ENCODE data around the gene SPOCK1. TPM values are rescaled to one million over a fixed set of nuclear protein-coding genes. Genes with fewer than 3 reads are reported as not detected.

Gene SPOCK1
- total and polyA plus RNA-seq, 2 experiments from 2014 or later: 5.6 to 10.1 TPM

- no peaks in the 10 kb centered on the region for H3K9me2 ChIP-seq (replicated peaks; ENCODE audit: insufficient read depth)
- H3K27ac ChIP-seq: no peak overlapping the region
- peaks cover 4% of the 10 kb centered on the region for H3K27me3 ChIP-seq
- no peak for TF ChIP-seq EZH2phosphoT487 (IDR thresholded peaks at IDR 0.05; ENCODE audit: low read depth, severe bottlenecking, unreplicated experiment)
- no peak for TF ChIP-seq EZH2 (IDR thresholded peaks at IDR 0.05; ENCODE audit: borderline replicate concordance)
- no peak for TF ChIP-seq CTCF (IDR thresholded peaks at IDR 0.05; ENCODE audit: poor library complexity)
- no peaks in the 10 kb centered on the region for H3K9me3 ChIP-seq (ENCODE audit: low read depth)
- WGBS (ENCODE audit: low lambda C conversion rate, missing lambda C conversion rate): 91% methylated on average over 1 of the region's 1 CpG
- no peaks in the 10 kb centered on the region for H4K20me1 ChIP-seq (ENCODE audit: insufficient read depth, poor library complexity, severe bottlenecking)
- no peaks in the 10 kb centered on the region for H3K36me3 ChIP-seq (replicated peaks; ENCODE audit: insufficient read depth, low read depth)
- no peak overlapping the region for H3K4me3 ChIP-seq
- H2AFZ ChIP-seq: no peak overlapping the region
- H3K4me2 ChIP-seq: no peak overlapping the region
- no peak for DNase-seq (ENCODE audit: low spot score)
- H3K4me1 ChIP-seq (ENCODE audit: insufficient read depth): no peaks in the 10 kb centered on the region
- H3K79me2 ChIP-seq: no peaks in the 10 kb centered on the region
These were observed 115.2 kb downstream of the SPOCK1 start for GRCh38 chr5:137383909-137384308.

GRCh38 chr5:137381555-137381954 lies 117.6 kb downstream of the SPOCK1 start:
- DNase-seq (ENCODE audit: low spot score): no peak
- H3K27ac ChIP-seq: no peak overlapping the region
- no peaks in the 10 kb centered on the region for H4K20me1 ChIP-seq (ENCODE audit: insufficient read depth, poor library complexity, severe bottlenecking)
- H3K4me2 ChIP-seq: no peak overlapping the region
- H3K4me1 ChIP-seq (ENCODE audit: insufficient read depth): no peaks in the 10 kb centered on the region
- H3K79me2 ChIP-seq: no peaks in the 10 kb centered on the region
- H3K27me3 ChIP-seq: no peaks in the 10 kb centered on the region
- no peak overlapping the region for H3K4me3 ChIP-seq
- 91% methylated on average over 1 of the region's 1 CpG for WGBS (ENCODE audit: low lambda C conversion rate, missing lambda C conversion rate)
- TF ChIP-seq EZH2 (IDR thresholded peaks at IDR 0.05; ENCODE audit: borderline replicate concordance) (no peak), EZH2phosphoT487 (IDR thresholded peaks at IDR 0.05; ENCODE audit: low read depth, severe bottlenecking, unreplicated experiment) (no peak), CTCF (IDR thresholded peaks at IDR 0.05; ENCODE audit: poor library complexity) (no peak)
- no peak overlapping the region for H2AFZ ChIP-seq
- H3K36me3 ChIP-seq (replicated peaks; ENCODE audit: insufficient read depth, low read depth): no peaks in the 10 kb centered on the region
- H3K9me2 ChIP-seq (replicated peaks; ENCODE audit: insufficient read depth): no peaks in the 10 kb centered on the region
- H3K9me3 ChIP-seq (ENCODE audit: low read depth): no peaks in the 10 kb centered on the region

- DNase-seq (ENCODE audit: low spot score): no peak
- no peak overlapping the region for H3K4me2 ChIP-seq
These were observed 119.4 kb downstream of the SPOCK1 start for GRCh38 chr5:137379555-137380286.

More at GRCh38 chr5:137379555-137380286, 119.4 kb downstream of the SPOCK1 start:
- WGBS (ENCODE audit: low lambda C conversion rate, missing lambda C conversion rate): 62% methylated on average over 5 of the region's 5 CpGs
- no peak overlapping the region for H3K4me3 ChIP-seq
- H3K9me3 ChIP-seq (ENCODE audit: low read depth): no peaks in the 10 kb centered on the region
- no peaks in the 10 kb centered on the region for H4K20me1 ChIP-seq (ENCODE audit: insufficient read depth, poor library complexity, severe bottlenecking)
- H3K79me2 ChIP-seq: no peaks in the 10 kb centered on the region
- H3K27ac ChIP-seq: no peak overlapping the region
- no peaks in the 10 kb centered on the region for H3K27me3 ChIP-seq
- no peaks in the 10 kb centered on the region for H3K4me1 ChIP-seq (ENCODE audit: insufficient read depth)
- H3K36me3 ChIP-seq (replicated peaks; ENCODE audit: insufficient read depth, low read depth): no peaks in the 10 kb centered on the region
- TF ChIP-seq CTCF (IDR thresholded peaks at IDR 0.05; ENCODE audit: poor library complexity) (no peak), EZH2phosphoT487 (IDR thresholded peaks at IDR 0.05; ENCODE audit: low read depth, severe bottlenecking, unreplicated experiment) (no peak), EZH2 (IDR thresholded peaks at IDR 0.05; ENCODE audit: borderline replicate concordance) (no peak)
- H3K9me2 ChIP-seq (replicated peaks; ENCODE audit: insufficient read depth): no peaks in the 10 kb centered on the region
- H2AFZ ChIP-seq: no peak overlapping the region

Measured in hepatocyte (in vitro differentiated cells).